Activated CD4-positive, CD25-positive, alpha-beta regulatory T cell (primary cell): ENCODE data around the gene LCLAT1.

Source experiments
- DNase-seq, 4 experiments: peaks; one replicate each; lab custom pipeline; 2025; lab: John Stamatoyannopoulos, UW

LCLAT1 gene

GRCh38 chr2:30422444-30423040 is 24.5 kb upstream of the LCLAT1 start:
- DNase-seq: peak; percentile 20 to 46 (median 30)

- no peak for DNase-seq
Observed at GRCh38 chr2:30424231-30424630, 22.8 kb upstream of the LCLAT1 start.

- no peak for DNase-seq
Observed at GRCh38 chr2:30425326-30425725, 21.7 kb upstream of the LCLAT1 start.

- no peak for DNase-seq
Observed at GRCh38 chr2:30427606-30428347, 19.3 kb upstream of the LCLAT1 start.

- no peak for DNase-seq
Observed at GRCh38 chr2:30428348-30428662, 18.7 kb upstream of the LCLAT1 start.

- DNase-seq: no peak
Observed at GRCh38 chr2:30428827-30429461, 18.1 kb upstream of the LCLAT1 start.

- no peak for DNase-seq
Observed at GRCh38 chr2:30433541-30434299, 13.3 kb upstream of the LCLAT1 start.

- DNase-seq: no peak
Observed at GRCh38 chr2:30434708-30435107, 12.3 kb upstream of the LCLAT1 start.

- DNase-seq: no peak
Observed at GRCh38 chr2:30436859-30437435, 10.1 kb upstream of the LCLAT1 start.

GRCh38 chr2:30437809-30438548 is 9.1 kb upstream of the LCLAT1 start:
- DNase-seq: no peak

GRCh38 chr2:30439296-30439695 is 7.8 kb upstream of the LCLAT1 start:
- DNase-seq: no peak

- DNase-seq: no peak
Observed at GRCh38 chr2:30439879-30440278, 7.2 kb upstream of the LCLAT1 start.

GRCh38 chr2:30441023-30441422 is 6.0 kb upstream of the LCLAT1 start:
- DNase-seq: no peak

GRCh38 chr2:30443081-30443480 is 4.0 kb upstream of the LCLAT1 start:
- no peak for DNase-seq

GRCh38 chr2:30444273-30444672 is 2.8 kb upstream of the LCLAT1 start:
- DNase-seq: no peak

- DNase-seq: no peak
Observed at GRCh38 chr2:30445266-30445821, 1.7 kb upstream of the LCLAT1 start.

- no peak for DNase-seq
Observed at GRCh38 chr2:30446602-30447148, 371 bp upstream of the LCLAT1 start.

- no peak for DNase-seq
Observed at GRCh38 chr2:30448308-30448707, 1.3 kb downstream of the LCLAT1 start.

- no peak for DNase-seq
Observed at GRCh38 chr2:30448866-30449265, 1.8 kb downstream of the LCLAT1 start.

- no peak for DNase-seq
Observed at GRCh38 chr2:30450025-30450424, 3.0 kb downstream of the LCLAT1 start.

GRCh38 chr2:30453498-30453897 is 6.5 kb downstream of the LCLAT1 start:
- DNase-seq: no peak
